CD4-positive, alpha-beta T cell treated with Interleukin-21 for 1 hour (primary cell): ENCODE measurements around the gene RNF220.

Experiments
- DNase-seq: peaks from one replicate; pipeline ENCODE4 v3.0.0-alpha.2; 2020

RNF220 gene

DNA sequence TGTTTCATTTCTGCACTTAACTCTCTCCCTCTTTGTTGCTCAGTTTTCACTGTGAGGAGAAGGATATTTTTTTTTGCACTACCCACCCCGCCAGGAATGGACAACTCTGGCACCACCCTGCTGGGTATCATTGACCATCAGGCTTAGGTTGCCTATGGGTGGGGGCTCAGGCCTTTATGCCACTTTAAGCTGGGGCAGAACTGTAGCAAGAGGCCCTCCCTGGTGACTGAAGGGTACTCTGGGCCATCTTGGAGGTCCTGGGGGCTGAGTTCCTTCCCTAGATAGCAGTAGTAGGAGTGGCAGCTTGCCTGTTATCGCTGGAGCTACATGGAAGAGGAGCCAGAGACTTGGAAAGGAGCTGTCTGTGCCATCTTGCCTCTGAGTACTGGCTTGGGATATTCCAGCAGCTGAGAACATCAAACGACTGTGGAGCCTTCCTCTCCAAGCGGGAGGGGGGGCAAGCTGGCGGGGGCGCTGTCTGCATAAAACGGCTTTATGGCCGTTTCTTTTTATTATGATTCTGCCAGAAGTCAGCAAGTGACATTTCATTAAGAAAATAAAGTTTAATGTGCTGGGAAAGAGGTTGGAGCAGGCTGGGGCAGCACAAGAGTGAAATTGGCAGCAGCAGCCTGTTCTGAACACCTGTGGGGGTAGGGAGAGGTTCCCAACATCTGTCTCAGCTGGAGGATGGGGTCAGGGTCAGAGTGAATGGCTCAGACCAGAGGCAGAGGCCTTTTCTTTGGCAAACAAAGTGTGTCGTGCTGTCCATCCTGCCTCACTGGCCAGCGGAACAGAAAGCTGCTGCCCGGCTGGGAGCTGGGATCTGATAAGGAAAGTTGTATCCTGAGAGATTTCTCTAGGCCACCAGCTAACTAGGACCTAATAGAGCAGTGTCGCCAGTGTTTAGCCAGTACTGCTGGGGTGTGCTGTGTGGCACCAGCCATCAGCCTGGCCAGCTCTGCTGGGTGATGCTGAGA, 236.4 kb downstream of the RNF220 start:
- no peak for DNase-seq

DNA sequence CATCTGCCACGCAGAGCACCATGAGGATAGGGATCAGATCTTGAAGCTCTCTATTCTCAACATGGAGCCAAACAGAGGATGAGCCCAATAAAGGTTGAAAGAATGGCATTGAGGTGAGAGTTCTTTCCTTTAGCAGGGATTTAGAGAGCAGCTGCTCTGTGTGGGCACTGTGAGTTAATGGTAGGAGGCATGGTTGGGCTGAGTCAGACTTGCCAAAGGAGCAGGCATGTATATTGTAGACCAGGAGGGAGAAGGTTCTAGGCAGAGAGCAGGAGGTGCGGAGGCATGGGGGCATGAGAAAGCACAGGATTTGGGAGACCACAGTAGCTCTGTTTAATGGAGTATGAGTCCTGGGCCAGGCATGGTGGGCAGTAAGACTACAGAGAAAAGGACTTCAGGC, 237.2 kb downstream of the RNF220 start:
- DNase-seq = no peak

DNA sequence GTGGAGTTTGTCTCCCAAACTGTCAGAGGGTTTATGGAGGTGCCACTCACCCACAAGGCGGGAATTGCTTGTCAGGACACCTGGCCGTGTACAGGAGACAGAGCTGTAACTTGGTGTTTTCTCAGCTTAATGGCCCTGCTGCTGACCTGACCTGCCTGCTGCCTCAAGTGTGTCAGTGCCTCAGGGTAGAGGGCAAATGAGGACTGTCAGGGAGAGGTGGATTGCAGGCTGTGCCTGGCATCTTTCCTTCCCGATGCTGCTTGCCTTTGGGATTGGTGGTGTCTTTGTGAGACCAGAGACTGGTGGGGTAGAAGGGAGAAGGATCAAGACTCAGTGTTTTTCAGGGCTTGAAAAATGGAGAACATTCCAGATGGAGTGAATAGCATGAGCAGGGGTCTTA, 237.9 kb downstream of the RNF220 start:
- DNase-seq = no peak

DNA sequence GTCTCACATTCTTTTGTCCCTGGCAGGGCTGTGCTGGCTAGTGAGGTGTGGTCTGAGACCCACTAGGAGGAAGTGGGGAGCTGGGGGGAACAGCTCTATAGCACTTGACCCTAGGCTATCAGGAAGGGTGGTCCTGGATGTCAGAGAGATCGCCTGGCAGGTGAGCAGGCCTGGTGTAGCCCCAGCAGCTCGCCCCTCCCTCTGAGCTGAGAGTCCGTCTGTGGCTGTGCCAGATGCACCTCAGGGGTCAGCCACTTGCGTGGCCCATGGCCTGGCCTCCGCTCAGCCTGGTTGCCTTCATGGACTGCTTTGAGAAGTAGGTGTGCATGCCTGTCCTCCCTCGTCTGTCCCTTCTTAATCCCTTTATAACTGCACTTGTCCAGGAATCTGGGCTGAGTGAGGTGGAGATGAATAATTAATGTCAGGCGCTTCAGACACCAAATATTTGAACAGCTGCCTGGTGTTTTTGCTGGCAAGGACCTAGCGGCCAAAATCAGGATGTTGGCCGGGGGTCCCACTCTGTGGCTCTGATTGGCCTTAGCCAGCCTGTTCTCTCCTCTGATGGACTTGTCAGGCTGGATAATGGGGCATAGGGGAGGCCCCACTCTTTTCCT, 238.8 kb downstream of the RNF220 start:
- DNase-seq = no peak

DNA sequence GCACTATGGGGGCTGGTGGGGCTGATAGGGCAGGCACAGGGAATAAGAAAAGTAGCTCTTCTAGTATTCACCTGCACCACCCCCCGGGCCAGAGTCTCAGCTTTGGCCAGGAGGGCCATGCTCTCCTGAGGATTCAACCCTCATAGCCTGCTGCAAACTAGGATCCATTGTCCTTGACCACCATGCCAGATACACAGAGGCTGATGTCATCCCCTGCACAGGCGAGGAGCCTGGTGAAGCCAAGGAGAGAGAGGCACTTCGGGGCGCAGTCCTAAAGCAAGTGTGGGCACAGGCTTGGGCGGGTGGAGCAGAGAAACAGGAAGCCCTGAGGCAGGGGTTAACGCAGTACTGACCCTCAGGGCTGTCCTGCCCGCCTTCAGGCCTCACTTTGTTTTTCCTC, 239.8 kb downstream of the RNF220 start:
- DNase-seq = no peak

DNA sequence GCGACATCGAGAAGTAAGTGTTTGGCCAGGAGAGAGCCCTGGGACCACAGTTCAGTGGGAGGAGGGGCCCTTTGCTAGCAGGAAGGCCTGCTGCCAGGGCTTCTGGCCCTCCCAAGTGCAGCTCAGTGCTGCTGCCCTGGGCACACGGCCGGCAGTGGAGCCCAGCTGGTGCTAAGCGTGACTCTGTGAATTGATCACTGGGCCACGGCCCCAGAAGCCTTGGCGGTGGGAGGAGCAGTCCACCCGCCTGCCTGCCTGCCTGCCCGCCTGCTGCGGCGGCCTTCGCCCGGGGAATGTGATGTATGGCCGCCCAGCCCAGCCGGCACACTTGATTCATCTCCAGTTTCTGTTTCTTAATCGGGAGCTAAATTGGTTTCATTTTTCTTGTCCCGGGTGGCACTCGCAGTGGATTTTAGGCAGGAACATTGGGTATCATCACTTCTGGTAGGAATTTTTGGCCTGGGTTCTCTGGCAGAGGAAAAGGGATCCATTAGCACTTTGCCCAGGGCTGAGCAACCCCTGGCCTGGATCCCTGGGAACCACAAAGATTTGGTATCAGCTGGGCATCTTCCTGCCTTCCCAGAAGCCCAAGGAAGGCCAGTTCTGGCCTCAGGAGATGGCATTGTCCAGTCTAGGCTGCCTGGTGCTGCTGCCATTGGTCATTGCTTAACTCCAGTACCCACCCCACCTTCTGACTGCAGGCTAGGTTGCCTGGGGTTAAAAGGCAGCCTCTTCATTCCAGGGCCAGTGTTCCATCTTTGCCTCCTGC, 240.6 kb downstream of the RNF220 start:
- no peak for DNase-seq

DNA sequence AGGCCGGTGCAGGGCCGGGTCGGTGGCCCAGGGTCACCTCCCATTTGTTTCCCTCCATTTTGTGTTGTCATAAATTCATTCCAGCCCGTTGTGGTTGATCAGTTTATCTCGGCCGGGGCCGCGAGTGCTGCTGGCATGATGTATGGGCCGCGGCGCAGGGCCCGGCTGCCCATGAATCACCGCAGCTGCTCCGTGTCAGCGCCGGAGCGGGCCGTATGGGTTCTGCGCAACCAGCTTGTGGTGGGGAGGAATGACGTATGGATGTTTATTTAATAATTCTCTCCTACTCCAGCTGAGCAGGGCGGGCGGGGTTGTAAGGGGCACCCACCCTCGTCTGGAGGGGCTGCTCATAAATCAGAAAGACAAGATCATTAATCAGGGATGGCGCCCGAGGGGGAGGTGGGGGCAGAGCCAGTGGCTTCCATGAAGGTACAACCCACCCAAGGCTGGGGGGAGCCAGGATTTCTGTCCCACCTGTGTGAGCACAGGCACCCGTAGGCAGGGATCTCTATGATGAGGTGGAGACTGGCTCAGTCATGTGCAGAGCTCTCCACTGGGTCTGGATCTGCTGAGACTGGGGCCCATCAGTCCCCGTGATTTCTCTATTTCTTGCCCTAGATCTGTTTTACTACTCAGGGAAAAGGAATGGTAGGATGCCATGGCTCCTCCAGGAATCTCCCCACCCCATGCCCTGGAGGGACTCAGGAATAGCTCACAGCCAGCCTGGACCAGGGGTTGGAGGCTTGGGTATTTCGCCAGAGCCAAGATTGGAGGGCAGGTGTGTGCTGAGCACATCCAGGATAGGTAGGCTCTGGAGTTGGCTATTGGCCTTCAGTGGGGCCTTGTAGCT, 241.4 kb downstream of the RNF220 start:
- no peak for DNase-seq

DNA sequence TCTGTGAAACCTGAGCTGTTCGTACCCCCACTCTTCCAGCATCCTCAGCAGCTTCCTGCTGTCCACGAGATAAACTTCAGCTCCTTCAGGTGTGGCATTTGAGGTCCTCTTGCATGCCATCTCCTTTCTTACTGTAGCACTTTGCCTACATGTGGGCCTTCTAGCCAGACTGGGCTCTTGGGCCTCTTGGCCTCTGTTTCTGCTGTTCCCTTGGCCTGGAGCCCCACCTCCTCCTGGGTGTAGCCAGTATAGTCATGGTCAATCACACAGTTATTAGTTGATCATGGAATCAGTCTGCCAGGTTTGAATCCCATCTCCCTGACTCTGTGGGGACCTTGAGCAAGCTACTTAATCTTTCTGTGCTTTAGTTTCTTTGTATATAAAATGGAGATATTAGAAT, 242.8 kb downstream of the RNF220 start:
- DNase-seq = no peak

DNA sequence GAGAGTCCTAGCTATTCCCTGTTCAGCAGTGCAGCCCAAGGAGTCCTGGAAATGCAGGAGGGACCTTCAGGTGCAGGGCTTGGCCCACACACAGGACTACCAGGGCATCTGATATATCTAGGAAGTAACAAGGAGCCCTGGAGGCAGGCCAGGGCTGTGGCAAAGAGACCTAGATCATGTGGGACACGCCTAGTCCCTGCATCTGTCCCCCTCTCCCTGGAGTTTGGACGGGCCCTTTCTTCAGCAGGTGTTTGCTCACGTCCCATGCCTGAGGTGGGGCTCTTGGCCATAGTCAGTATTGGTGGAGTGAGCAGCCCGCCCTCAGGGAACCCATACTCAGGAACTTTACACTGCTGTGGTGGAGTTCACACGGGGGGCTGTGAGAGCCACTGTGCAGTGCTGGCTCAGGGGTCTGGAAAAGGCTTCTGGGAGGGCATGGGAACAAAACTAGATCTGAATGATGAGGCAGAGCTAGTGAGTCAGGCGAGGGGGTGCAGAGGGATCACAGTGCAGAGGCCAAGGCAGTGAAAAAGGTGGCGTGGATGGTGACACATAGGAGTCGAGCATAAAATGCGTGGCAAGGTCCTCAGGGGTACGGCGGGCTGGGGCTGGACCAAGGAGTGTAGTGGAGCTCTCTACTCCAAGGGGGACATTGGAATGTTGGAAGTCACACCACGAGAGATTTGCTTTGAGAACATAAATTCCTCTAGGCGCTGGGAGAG, 243.6 kb downstream of the RNF220 start:
- no peak for DNase-seq

DNA sequence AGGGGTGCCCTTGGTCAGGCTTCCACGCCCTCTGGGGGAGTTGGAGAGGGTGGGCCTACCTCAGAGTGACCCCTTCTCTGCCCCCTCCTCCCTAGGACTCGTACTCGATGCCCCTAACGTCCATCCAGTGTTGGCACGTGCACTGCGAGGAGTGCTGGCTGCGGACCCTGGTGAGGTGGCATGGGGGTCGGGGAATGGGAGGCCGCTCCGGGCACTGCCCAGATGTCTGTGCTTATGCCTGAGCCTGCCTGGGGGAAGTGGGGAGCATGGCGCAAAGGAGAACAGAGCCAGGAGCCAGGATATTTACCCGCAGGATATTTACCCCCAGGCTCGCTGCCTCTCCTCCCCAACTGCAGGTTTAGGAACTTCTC, 244.7 kb downstream of the RNF220 start:
- no peak for DNase-seq

DNA sequence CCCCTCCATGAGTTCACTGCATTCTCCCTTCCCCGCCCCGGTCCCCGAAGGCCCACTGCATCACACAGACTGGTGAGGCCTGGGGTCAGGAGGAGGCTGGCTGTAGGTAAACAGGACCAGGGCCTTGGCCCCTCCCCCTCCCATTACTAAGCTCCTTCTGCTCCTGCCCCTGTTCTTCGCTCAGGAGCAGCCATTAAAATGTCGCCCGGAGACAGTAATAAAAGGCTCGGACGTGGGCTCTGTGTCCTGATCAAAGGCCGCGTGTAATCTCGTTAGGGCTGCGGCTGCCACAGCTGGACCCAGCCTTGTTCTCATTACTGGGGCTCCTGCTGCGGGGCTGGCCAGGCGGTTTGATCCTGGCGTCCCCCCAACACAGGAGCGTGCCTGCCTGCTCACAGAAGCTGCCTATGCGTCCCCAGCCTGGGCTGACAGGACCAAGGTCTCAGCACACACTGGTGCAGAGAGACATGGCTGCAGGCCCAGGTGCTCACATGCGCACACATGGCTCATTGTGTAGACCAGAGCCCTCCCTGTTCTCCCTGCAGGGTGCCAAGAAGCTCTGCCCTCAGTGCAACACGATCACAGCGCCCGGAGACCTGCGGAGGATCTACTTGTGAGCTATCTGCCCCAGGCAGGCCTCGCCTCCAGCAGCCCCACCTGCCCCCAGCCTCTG, 245.2 kb downstream of the RNF220 start:
- DNase-seq = no peak

DNA sequence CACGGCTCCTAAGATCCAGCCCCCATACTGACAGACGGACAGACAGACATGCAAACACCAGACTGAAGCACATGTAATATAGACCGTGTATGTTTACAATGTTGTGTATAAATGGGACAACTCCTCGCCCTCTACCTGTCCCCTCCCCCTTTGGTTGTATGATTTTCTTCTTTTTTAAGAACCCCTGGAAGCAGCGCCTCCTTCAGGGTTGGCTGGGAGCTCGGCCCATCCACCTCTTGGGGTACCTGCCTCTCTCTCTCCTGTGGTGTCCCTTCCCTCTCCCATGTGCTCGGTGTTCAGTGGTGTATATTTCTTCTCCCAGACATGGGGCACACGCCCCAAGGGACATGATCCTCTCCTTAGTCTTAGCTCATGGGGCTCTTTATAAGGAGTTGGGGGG, 246.0 kb downstream of the RNF220 start:
- DNase-seq = no peak

DNA sequence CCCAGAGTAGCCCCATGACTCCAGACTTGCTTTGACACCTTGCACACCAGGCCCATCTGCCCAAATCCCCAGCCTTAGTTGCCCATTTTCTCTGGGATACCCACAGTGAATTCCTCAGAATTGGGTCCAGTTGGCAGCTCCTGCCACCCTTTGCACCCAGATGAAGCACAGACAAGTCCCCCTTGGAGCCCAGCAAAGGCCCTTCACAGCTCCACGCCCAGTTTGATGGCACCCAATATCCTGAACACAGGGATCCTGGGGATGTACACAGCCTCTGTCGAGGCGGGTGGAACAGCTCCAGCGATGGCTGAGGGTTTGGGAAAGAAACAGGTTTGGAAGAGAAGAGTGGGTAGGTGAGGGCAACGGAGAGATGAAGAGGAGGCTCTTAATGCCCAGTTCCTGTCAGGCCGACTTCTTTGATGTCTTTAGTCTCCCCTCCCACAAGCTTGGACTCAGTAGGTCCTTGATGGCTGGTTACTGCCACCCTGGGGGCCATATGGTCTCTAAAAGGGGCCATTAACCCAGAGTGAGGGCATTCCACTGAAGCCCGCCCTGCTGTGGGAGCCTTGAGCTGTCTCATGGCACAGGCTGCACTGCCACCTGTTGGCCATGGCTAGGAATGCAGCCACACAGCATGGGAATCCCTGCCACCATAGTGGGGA, 247.5 kb downstream of the RNF220 start:
- peak; percentile 74 for DNase-seq

DNA sequence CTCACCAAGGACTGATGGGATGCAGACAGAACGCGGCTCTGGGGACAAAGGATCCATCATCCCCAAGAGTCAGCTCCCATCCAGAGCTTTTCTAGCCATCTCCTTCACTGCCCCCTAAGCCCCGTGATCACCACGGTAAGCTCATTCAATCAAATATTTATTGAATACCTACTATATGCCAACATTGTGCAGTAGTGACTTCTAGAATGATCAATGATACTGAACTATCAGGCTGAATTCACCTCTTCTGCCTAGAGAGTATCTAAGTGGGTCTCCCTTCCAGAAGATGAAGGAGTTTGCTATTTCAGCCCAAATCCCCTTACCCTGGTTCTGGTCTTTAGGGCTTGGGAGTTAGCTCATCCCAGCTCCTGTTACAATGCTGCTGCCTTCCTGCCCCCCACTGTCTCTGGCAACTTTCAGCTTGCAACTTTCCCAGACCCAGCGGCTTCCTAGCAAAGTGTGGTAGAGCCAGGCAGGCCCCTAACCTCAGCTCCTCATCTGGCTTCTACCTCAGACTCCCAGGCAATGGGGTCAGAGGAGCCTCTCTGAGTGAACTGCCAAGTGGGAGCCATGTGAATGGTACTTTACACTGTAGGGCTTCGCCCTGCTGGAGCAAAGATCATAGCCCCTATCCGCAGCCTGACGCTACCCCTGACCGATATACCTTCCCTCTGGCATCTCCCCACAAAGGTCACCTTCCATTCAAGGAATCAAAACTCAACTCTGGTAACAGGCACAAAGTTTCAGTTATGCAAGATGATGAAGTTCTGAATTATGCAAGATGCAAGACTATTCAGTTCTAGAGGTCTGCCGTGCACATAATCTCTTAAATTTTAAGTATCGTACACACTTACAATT, 248.3 kb downstream of the RNF220 start:
- no peak for DNase-seq

DNA sequence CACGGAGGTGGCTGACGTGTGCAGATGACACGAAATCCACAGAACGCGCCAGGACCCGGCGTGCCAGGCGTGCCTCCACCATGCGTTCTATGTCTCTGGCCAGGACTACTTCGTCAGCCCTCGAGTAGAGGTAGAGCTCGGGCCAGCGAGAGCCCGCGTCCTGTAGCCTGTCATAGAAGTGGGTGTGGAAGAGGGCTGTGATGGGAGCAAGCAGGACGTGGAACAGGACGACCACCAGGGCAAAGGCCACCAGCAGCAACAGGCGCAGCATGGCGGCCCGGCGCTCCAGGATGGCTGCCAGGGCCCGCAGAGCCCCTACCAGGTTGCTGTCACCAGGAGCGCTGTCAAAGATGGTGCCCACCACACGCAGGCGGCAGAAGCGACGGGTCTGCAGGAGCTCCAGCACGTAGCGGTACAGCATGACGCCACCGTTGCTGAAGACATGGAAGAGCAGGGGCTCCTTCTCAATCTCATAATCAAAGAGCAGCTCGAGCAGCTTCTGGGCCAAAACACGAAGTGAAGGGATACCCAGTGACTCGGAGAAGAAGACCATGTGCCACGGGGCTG, 249.6 kb downstream of the RNF220 start:
- DNase-seq = no peak

DNA sequence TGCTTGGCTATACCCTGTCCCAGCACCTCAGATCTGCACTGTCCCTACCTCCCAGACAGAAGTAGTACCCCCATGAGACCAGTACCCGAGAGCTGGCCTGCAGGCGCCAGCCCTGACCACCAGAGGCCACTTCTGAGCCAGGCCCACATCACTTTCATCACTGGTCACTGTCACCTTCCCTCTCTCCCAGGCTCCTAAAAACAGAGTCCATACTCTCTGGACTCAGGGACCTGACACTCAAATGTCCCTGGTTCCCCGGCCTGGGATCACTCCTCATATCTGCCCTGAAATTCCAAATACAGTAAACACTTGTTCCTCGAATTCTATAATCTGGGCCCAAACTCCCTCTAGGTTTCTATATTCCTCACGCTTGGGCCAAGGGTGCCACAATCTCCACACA, 250.6 kb downstream of the RNF220 start:
- DNase-seq = no peak

DNA sequence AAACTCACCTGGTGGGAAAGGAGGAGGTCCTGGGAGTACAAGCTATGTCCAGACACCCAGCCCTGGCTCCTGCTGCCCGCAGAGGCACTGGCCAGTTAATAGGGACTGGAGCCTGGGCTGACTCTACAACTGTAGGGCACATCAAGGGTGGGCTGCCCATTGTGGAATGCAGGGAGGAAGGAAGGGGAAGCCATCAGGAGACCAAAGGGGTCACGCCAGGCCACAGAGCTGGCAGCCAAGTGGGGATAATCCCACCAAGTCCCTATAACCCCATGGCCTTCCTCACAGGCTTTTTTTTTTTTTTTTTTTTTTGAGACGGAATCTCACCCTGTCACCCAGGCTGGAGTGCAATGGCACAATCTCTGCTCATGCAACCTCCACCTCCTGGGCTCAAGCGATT, 254.5 kb downstream of the RNF220 start:
- DNase-seq = no peak

DNA sequence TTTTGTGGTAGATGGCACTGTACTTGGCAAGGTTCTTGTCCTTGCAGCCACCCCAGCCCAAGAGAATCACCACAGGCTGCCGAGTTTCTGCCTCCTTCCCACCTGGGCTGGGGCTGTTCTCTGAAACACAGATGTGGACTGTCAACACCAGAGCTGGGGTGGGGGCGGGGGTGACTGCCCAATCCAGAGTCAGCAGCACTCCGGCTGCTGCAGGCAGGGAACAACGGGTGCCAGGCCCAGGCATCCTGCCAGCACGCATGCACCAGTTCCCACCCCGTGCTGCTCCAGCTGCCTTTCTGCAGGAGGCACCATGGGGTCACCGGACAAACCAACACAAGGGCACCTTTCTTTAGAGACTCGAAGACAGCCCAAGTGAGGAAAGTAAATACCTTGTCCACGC, 255.1 kb downstream of the RNF220 start:
- no peak for DNase-seq
